Hepatocyte (in vitro differentiated cells): Measurements from ENCODE around the gene FLII.

Source experiments
- EZH2phosphoT487 ChIP-seq: fragments of 200-600 bp; sonication (generic); IDR thresholded peaks from one replicate; pipeline ENCODE4 v1.6.1; 2018; ENCODE audit warnings: antibody characterized with exemption, mild to moderate bottlenecking, low read depth, moderate library complexity; ENCODE audit not compliant: unreplicated experiment, severe bottlenecking
- TF ChIP-seq, protein P1 (sequence below): fragments of 200-600 bp; sonication (generic); IDR thresholded peaks from 2 replicates; pipeline ENCODE4 v1.5.1; 2016; ENCODE audit warnings: antibody characterized with exemption, mild to moderate bottlenecking; ENCODE audit not compliant: poor library complexity

DNA sequence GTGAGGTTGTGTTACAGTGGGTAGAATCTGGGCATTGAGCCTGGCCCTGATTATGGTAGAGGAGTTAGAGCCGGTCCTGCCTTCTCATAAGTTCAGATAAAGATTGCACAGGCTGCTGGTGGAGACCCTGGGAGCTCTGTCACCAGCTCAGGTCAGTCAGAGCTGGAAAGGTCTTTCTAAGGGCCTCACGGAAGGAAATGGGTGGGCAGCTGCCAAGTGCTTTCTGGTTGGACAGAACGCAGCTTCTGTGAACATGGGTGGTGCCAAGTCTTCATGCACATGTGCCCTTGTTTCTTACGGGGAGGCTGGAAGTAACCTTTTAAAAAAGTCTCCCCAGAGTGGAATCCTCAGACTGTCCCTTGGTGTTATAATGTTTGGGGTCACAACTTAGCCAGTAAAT is 60.0 kb downstream of the FLII start:
- TF ChIP-seq, protein P1, sequence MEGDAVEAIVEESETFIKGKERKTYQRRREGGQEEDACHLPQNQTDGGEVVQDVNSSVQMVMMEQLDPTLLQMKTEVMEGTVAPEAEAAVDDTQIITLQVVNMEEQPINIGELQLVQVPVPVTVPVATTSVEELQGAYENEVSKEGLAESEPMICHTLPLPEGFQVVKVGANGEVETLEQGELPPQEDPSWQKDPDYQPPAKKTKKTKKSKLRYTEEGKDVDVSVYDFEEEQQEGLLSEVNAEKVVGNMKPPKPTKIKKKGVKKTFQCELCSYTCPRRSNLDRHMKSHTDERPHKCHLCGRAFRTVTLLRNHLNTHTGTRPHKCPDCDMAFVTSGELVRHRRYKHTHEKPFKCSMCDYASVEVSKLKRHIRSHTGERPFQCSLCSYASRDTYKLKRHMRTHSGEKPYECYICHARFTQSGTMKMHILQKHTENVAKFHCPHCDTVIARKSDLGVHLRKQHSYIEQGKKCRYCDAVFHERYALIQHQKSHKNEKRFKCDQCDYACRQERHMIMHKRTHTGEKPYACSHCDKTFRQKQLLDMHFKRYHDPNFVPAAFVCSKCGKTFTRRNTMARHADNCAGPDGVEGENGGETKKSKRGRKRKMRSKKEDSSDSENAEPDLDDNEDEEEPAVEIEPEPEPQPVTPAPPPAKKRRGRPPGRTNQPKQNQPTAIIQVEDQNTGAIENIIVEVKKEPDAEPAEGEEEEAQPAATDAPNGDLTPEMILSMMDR, result no peak
- TF ChIP-seq EZH2phosphoT487, result no peak
